ENCODE results near the gene SYNE1.

DNA sequence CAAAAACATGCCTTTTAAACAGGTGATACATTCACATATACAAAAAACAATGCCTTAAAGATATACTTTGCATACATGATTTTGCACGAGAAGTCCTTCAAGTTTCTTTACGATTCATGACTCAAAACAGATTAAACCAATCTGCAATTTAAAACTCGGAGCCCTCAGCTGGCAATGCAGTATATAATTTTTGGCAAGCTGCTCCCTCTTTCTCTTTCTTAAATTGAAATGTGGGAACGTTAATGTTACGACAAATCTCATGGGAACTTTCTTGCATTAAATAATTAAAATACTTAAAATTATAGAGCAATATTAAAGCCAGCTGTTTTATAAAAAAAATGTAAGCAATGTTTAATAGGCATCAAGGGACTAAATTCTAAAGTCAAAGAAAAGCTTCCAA, 495.1 kb downstream of the SYNE1 start:
- no peak for TF ChIP-seq GATA2 (IDR thresholded peaks at IDR 0.05; ENCODE audit: low read depth, low read length)
- no peak for TF ChIP-seq GATA3 (IDR thresholded peaks at IDR 0.05; ENCODE audit: low read depth, low read length)

Measured in SH-SY5Y (cell line).